ENCODE results near the gene PHLDB2.

DNA sequence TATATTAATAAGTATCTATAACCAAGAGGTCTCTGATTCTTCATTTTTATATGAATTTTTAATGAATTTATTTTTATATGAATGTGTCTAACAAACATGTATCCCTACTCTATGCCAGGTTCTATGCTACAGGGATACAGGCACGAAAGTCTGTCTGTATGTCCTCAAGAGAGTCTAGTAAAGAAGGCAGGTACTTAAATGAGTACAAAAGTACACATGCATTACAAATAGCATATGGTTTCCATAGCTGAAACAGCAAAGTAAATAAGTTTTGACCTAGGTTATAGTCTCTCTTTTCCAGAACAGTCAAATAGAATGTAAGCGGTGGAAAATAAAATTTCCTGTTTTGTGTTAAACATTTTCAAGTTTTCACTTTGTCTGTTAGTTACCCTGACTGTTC lies 106.4 kb downstream of the PHLDB2 start:
- TF ChIP-seq POLR2A (IDR thresholded peaks at IDR 0.05; ENCODE audit: low read depth, low read length) (no peak), POLR2AphosphoS5 (IDR thresholded peaks at IDR 0.05; ENCODE audit: low read depth, low read length) (no peak), TAF1 (IDR thresholded peaks at IDR 0.05; ENCODE audit: low read depth, low read length) (no peak)

All from GM12891 (cell line).